Neural cell (in vitro differentiated cells): ENCODE results near the gene TPSB2. TPM values are rescaled to one million over a fixed set of nuclear protein-coding genes. Genes with fewer than 3 reads are reported as not detected.
"Not testable (repeated sequence)": the region's sequence is repeated elsewhere in the genome, so short reads cannot be mapped to it uniquely, and the experiment has no call there.

Source experiments
- H2AFZ ChIP-seq: fragments of 200-600, 300-800 bp; sonication (generic), shearing (Covaris generic); 2 replicates; pipeline ENCODE4 v1.6.0; 2014; ENCODE audit warnings: low read depth, mild to moderate bottlenecking, antibody characterized with exemption, low read length, moderate library complexity
- H3F3A ChIP-seq: fragments of 200-600 bp; shearing (Covaris generic); 2 replicates; pipeline ENCODE4 v1.6.1; 2016; ENCODE audit warnings: mild to moderate bottlenecking, moderate library complexity, mixed read lengths, antibody characterized with exemption, low read length; ENCODE audit not compliant: insufficient read depth, poor library complexity, severe bottlenecking
- H3K27ac ChIP-seq: fragments of 200-600, 300-800 bp; sonication (generic), shearing (Covaris generic); 2 replicates; pipeline ENCODE4 v1.5.1; 2014; ENCODE audit warnings: mild to moderate bottlenecking, low read length, moderate library complexity
- H3K27me3 ChIP-seq: fragments of 300-800, 200-600 bp; sonication (generic), shearing (Covaris generic); 2 replicates; pipeline ENCODE4 v1.6.0; 2014; ENCODE audit warnings: mild to moderate bottlenecking, low read depth, low read length, moderate library complexity; ENCODE audit not compliant: insufficient read depth
- H3K36me3 ChIP-seq: fragments of 300-800, 200-600 bp; sonication (generic), shearing (Covaris generic); 2 replicates; pipeline ENCODE4 v1.5.1; 2014; ENCODE audit warnings: mild to moderate bottlenecking, antibody characterized with exemption, low read length, moderate library complexity; ENCODE audit not compliant: insufficient read depth
- H3K4me2 ChIP-seq: fragments of 300-800, 200-600 bp; sonication (generic), shearing (Covaris generic); 2 replicates; pipeline ENCODE4 v1.6.0; 2014; ENCODE audit warnings: mild to moderate bottlenecking, low read length
- H3K4me3 ChIP-seq: fragments of 300-800, 200-600 bp; sonication (generic), shearing (Covaris generic); 2 replicates; pipeline ENCODE4 v1.5.1; 2014; ENCODE audit warnings: mild to moderate bottlenecking, low read length, moderate library complexity
- H3K79me2 ChIP-seq: fragments of 200-600 bp; shearing (Covaris generic); replicated peaks from 2 replicates; pipeline ENCODE4 v1.6.0; 2014; ENCODE audit warnings: mild to moderate bottlenecking, low read length, moderate library complexity; ENCODE audit not compliant: insufficient read depth
- H3K9ac ChIP-seq: fragments of 300-800, 200-600 bp; sonication (generic), shearing (Covaris generic); 2 replicates; pipeline ENCODE4 v1.6.1; 2016; ENCODE audit warnings: mild to moderate bottlenecking, low read length, mixed read lengths
- H3K9me2 ChIP-seq: fragments of 200-600 bp; shearing (Covaris generic); 2 replicates; pipeline ENCODE4 v1.6.1; 2016; ENCODE audit warnings: mild to moderate bottlenecking, low read length, mixed read lengths; ENCODE audit not compliant: insufficient read depth
- H3K9me3 ChIP-seq: fragments of 200-600, 300-800 bp; sonication (generic), shearing (Covaris generic); 2 replicates; pipeline ENCODE4 v1.6.1; 2016; ENCODE audit warnings: mild to moderate bottlenecking, mixed run types, low read length, moderate library complexity, mixed read lengths
- H4K20me1 ChIP-seq: fragments of 200-600 bp; shearing (Covaris generic); 2 replicates; pipeline ENCODE4 v1.6.1; 2016; ENCODE audit warnings: mild to moderate bottlenecking, mixed run types; ENCODE audit not compliant: insufficient read depth
- EP300 ChIP-seq: fragments of 450-650 bp; conservative IDR thresholded peaks from 2 replicates; pipeline ENCODE4 v1.6.1; 2014; ENCODE audit warnings: antibody characterized with exemption, mild to moderate bottlenecking, moderate library complexity; ENCODE audit not compliant: poor library complexity, severe bottlenecking
- EZH2 ChIP-seq: fragments of 200-600, 300-800 bp; shearing (Covaris generic), sonication (generic); IDR thresholded peaks from 2 replicates; pipeline ENCODE4 v1.6.1; 2014; ENCODE audit warnings: antibody characterized with exemption, low read length, borderline replicate concordance, mild to moderate bottlenecking; ENCODE audit not compliant: insufficient read depth, poor library complexity, severe bottlenecking
- MXI1 ChIP-seq: fragments of 450-650 bp; conservative IDR thresholded peaks from 2 replicates; pipeline ENCODE4 v1.6.1; 2014; ENCODE audit warnings: antibody characterized with exemption, mild to moderate bottlenecking; ENCODE audit not compliant: poor library complexity, severe bottlenecking
- POLR2AphosphoS5 ChIP-seq: IDR thresholded peaks from 2 replicates; pipeline ENCODE4 v1.6.1; 2012
- RAD21 ChIP-seq: fragments of 450-650 bp; conservative IDR thresholded peaks from 2 replicates; pipeline ENCODE4 v1.6.1; 2014; ENCODE audit warnings: antibody characterized with exemption, mild to moderate bottlenecking, moderate library complexity
- REST ChIP-seq: IDR thresholded peaks from 2 replicates; pipeline ENCODE4 v1.6.1; 2012; ENCODE audit warnings: borderline replicate concordance
- SMC3 ChIP-seq: fragments of 450-650 bp; conservative IDR thresholded peaks from 2 replicates; pipeline ENCODE4 v1.6.1; 2014; ENCODE audit warnings: antibody characterized with exemption, mild to moderate bottlenecking, moderate library complexity; ENCODE audit not compliant: poor library complexity
- TAF1 ChIP-seq: IDR thresholded peaks from 2 replicates; pipeline ENCODE4 v1.6.1; 2012; ENCODE audit warnings: low read depth
- polyA plus RNA-seq: library from polyadenylated mRNA; depleted of rRNA; stranded (reverse); fragments of >200 nt; gene quantifications from 2 replicates; pipeline ENCODE4 v1.2.3, GENCODE V29; 2014
- TF ChIP-seq, protein P1 (sequence below): fragments of 450-650 bp; IDR thresholded peaks from 2 replicates; pipeline ENCODE4 v1.5.1; 2014; ENCODE audit warnings: antibody characterized with exemption, mild to moderate bottlenecking, moderate library complexity; ENCODE audit not compliant: poor library complexity, severe bottlenecking

TPSB2 gene
- polyA plus RNA-seq, 1 donor from 2014 or later: not detected

DNA sequence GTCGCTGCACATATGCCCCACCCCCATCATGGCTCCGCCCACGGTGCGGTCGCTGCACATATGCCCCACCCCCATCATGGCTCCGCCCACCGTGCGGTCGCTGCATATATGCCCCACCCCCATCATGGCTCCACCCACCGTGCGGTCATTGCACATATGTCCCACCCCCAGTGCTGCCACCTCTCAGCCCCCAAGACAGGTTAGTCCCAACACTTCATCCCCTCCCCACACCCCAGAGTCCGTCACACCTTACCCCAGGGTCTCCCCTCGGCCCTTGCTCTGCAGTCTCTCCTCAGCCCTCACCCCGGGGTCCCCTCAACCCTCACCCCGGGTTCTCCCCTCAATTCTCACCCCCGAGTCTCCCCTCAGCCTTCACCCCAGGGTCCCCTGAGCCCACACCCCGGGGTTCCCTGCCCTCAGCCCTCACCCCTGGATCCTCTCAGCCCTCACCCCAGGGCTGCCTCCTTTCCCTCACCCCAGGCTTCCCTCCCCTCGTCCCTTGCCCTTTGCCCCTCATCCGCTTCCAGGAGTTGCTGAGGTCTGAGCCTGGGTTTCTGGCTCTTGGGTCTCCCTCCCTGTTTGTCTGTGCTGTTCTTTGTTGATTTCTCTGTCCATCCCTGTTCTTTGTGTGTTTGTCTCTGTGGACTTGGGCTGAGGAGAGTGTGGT lies 30.5 kb downstream of the TPSB2 start:
- Histone ChIP-seq H3K36me3 (no peaks in the 10 kb centered on the region), H4K20me1 (no peaks in the 10 kb centered on the region), H3K27me3 (no peaks in the 10 kb centered on the region), H3K9me3 (no peaks in the 10 kb centered on the region), H3K9ac (no peak overlapping the region), H3K79me2 (no peaks in the 10 kb centered on the region), H3K27ac (no peak overlapping the region), H3K9me2 (no peaks in the 10 kb centered on the region), H2AFZ (no peak overlapping the region), H3F3A (no peaks in the 10 kb centered on the region), H3K4me2 (no peak overlapping the region), H3K4me3 (no peak overlapping the region)
- TF ChIP-seq REST (no peak), EZH2 (no peak), POLR2AphosphoS5 (no peak)
- TF ChIP-seq, protein P1, sequence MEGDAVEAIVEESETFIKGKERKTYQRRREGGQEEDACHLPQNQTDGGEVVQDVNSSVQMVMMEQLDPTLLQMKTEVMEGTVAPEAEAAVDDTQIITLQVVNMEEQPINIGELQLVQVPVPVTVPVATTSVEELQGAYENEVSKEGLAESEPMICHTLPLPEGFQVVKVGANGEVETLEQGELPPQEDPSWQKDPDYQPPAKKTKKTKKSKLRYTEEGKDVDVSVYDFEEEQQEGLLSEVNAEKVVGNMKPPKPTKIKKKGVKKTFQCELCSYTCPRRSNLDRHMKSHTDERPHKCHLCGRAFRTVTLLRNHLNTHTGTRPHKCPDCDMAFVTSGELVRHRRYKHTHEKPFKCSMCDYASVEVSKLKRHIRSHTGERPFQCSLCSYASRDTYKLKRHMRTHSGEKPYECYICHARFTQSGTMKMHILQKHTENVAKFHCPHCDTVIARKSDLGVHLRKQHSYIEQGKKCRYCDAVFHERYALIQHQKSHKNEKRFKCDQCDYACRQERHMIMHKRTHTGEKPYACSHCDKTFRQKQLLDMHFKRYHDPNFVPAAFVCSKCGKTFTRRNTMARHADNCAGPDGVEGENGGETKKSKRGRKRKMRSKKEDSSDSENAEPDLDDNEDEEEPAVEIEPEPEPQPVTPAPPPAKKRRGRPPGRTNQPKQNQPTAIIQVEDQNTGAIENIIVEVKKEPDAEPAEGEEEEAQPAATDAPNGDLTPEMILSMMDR: no peak

DNA sequence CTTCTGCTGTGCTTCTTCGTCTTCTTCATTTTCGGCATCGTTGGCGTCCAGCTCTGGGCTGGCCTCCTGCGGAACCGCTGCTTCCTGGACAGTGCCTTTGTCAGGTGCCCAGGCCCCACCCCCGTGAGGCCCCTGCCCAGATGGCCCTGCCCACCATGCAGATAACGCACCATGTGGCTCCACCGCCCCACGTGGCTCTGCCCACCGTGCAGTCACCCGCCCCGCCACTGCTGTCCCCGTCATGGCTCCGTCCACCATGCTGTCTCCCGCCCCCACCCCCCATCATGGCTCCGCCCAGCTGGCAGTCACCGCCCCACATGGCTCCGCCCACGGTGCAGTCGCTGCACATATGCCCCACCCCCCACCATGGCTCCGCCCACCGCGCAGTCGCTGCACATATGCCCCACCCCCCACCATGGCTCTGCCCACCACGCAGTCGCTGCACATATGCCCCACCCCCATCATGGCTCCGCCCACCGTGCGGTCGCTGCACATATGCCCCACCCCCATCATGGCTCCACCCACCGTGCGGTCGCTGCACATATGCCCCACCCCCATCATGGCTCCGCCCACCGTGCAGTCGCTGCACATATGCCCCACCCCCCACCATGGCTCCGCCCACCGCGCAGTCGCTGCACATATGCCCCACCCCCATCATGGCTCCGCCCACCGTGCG lies 31.2 kb downstream of the TPSB2 start:
- H2AFZ ChIP-seq, H4K20me1 ChIP-seq, H3K9me3 ChIP-seq, H3K4me3 ChIP-seq, H3K4me2 ChIP-seq, H3K9me2 ChIP-seq, H3K36me3 ChIP-seq, H3F3A ChIP-seq, H3K79me2 ChIP-seq, H3K27me3 ChIP-seq, H3K9ac ChIP-seq, H3K27ac ChIP-seq: not testable (repeated sequence)

- Histone ChIP-seq H3K4me2 (no peak overlapping the region), H2AFZ (no peak overlapping the region), H3K9ac (no peak overlapping the region), H3K27ac (no peak overlapping the region), H3K36me3 (no peaks in the 10 kb centered on the region), H3K27me3 (no peaks in the 10 kb centered on the region), H3K79me2 (no peaks in the 10 kb centered on the region), H3K9me3 (no peaks in the 10 kb centered on the region), H3K9me2 (no peaks in the 10 kb centered on the region), H3F3A (no peaks in the 10 kb centered on the region), H4K20me1 (no peaks in the 10 kb centered on the region), H3K4me3 (no peak overlapping the region)
- TF ChIP-seq TAF1 (no peak), MXI1 (no peak), REST (no peak), EZH2 (no peak), EP300 (no peak), SMC3 (no peak), RAD21 (no peak), POLR2AphosphoS5 (no peak)
- TF ChIP-seq, protein P1: no peak
Observed at GRCh38 chr16:1198194-1198593, 31.8 kb downstream of the TPSB2 start.
